ENCODE results near the gene C2orf72. TPM values are rescaled to one million over a fixed set of nuclear protein-coding genes. Genes with fewer than 3 reads are reported as not detected.

Gene C2orf72
- polyA plus RNA-seq, 3 donors: not detected

- H3K4me1 ChIP-seq (ENCODE audit: control insufficient read depth in 1 of 2, insufficient read depth in 2 of 2, low read length in 2 of 2): no peaks in the 10 kb centered on the region
- H3K79me2 ChIP-seq (ENCODE audit: insufficient read depth, low read length): no peaks in the 10 kb centered on the region
- no peak overlapping the region for H3K4me3 ChIP-seq (replicated peaks in 1 of 3; ENCODE audit: low read depth in 2 of 3, low read length in 3 of 3)
- H2AFZ ChIP-seq (ENCODE audit: insufficient read depth, low read depth, low read length, poor library complexity, severe bottlenecking): no peak overlapping the region
- H3K4me3 Mint-ChIP-seq: no peak overlapping the region
- peaks cover 0 to 10% (median 9%) of the 10 kb centered on the region in 7 donors for H3K9me3 Mint-ChIP-seq
- no peak for DNase-seq
- peaks cover 3 to 10% of the 10 kb centered on the region in 2 donors for H3K27me3 ChIP-seq (ENCODE audit: control insufficient read depth in 2 of 2, insufficient read depth in 2 of 2, low read length in 2 of 2)
- H3K27me3 Mint-ChIP-seq (ENCODE audit: low read depth in 3 of 3): peaks cover 13 to 33% (median 19%) of the 10 kb centered on the region in 3 donors
- H3K9ac ChIP-seq (ENCODE audit: insufficient read depth, low read length, poor library complexity, severe bottlenecking): no peak overlapping the region
- no peaks in the 10 kb centered on the region for H4K20me1 ChIP-seq (ENCODE audit: insufficient read depth, low read length)
- no peak overlapping the region for H3K27ac Mint-ChIP-seq
- intact Hi-C loops (cut with micrococcal nuclease): no loop called here
- no peaks in the 10 kb centered on the region for H3K36me3 ChIP-seq (replicated peaks in 1 of 2; ENCODE audit: control insufficient read depth in 1 of 2, insufficient read depth in 2 of 2, low read length in 2 of 2)
- H3K4me2 ChIP-seq (replicated peaks; ENCODE audit: extremely low read depth, low read length, poor library complexity, severe bottlenecking): no peak overlapping the region
- peaks cover 6% of the 10 kb centered on the region for H3K4me1 Mint-ChIP-seq
- H3K27ac ChIP-seq (ENCODE audit: low read depth in 1 of 2, low read length in 2 of 2): no peak overlapping the region
- no peak for TF ChIP-seq CTCF (IDR thresholded peaks at IDR 0.05)
- H3K9me3 ChIP-seq (replicated peaks in 1 of 2; ENCODE audit: control insufficient read depth in 1 of 2, insufficient read depth in 1 of 2, low read length in 2 of 2): no peaks in the 10 kb centered on the region
- 70% methylated on average over 4 of the region's 7 CpGs for WGBS (ENCODE audit: insufficient coverage)
- H3K36me3 Mint-ChIP-seq: no peaks in the 10 kb centered on the region
These were observed 36.3 kb upstream of the C2orf72 start for GRCh38 chr2:231001036-231001435.

GRCh38 chr2:231001921-231002320 lies 35.4 kb upstream of the C2orf72 start:
- H3K36me3 Mint-ChIP-seq: no peaks in the 10 kb centered on the region
- Histone ChIP-seq H3K79me2 (ENCODE audit: insufficient read depth, low read length) (no peaks in the 10 kb centered on the region), H3K27me3 (ENCODE audit: control insufficient read depth in 2 of 2, insufficient read depth in 2 of 2, low read length in 2 of 2) (peaks cover 3 to 10% of the 10 kb centered on the region in 2 donors), H3K4me1 (ENCODE audit: control insufficient read depth in 1 of 2, insufficient read depth in 2 of 2, low read length in 2 of 2) (no peaks in the 10 kb centered on the region), H2AFZ (ENCODE audit: insufficient read depth, low read depth, low read length, poor library complexity, severe bottlenecking) (no peak overlapping the region), H3K27ac (ENCODE audit: low read depth in 1 of 2, low read length in 2 of 2) (no peak overlapping the region), H3K9ac (ENCODE audit: insufficient read depth, low read length, poor library complexity, severe bottlenecking) (no peak overlapping the region), H3K4me2 (replicated peaks; ENCODE audit: extremely low read depth, low read length, poor library complexity, severe bottlenecking) (no peak overlapping the region), H4K20me1 (ENCODE audit: insufficient read depth, low read length) (no peaks in the 10 kb centered on the region), H3K36me3 (replicated peaks in 1 of 2; ENCODE audit: control insufficient read depth in 1 of 2, insufficient read depth in 2 of 2, low read length in 2 of 2) (no peaks in the 10 kb centered on the region), H3K4me3 (replicated peaks in 1 of 3; ENCODE audit: low read depth in 2 of 3, low read length in 3 of 3) (no peak overlapping the region), H3K9me3 (replicated peaks in 1 of 2; ENCODE audit: control insufficient read depth in 1 of 2, insufficient read depth in 1 of 2, low read length in 2 of 2) (no peaks in the 10 kb centered on the region)
- H3K27me3 Mint-ChIP-seq (ENCODE audit: low read depth in 3 of 3): peaks cover 13 to 33% (median 19%) of the 10 kb centered on the region in 3 donors
- WGBS (ENCODE audit: insufficient coverage): 76% methylated on average over 3 of the region's 4 CpGs
- no peak overlapping the region for H3K27ac Mint-ChIP-seq
- intact Hi-C loops (cut with micrococcal nuclease): no loop called here
- H3K4me3 Mint-ChIP-seq: no peak overlapping the region
- H3K4me1 Mint-ChIP-seq: peaks cover 6% of the 10 kb centered on the region
- no peak for TF ChIP-seq CTCF (IDR thresholded peaks at IDR 0.05)
- DNase-seq: no peak
- H3K9me3 Mint-ChIP-seq: peaks cover 0 to 10% (median 6%) of the 10 kb centered on the region in 7 donors
